CD14-positive monocyte (primary cell): ENCODE data around the gene ASAP3. TPM values are rescaled to one million over a fixed set of nuclear protein-coding genes. Genes with fewer than 3 reads are reported as not detected.

ENCODE experiments used
- DNase-seq, 3 donors: peaks; one replicate each; pipeline ENCODE4 v3.0.0-alpha.2; 2011 to 2022
- H2AFZ ChIP-seq: 2 replicates; pipeline ENCODE4 v1.6.0; 2012; ENCODE audit warnings: mild to moderate bottlenecking, low read depth, low read length, inconsistent platforms; ENCODE audit not compliant: insufficient read depth, poor library complexity, severe bottlenecking
- H3K27ac ChIP-seq, 2 donors: 1 replicate in 1 of 2; 2 replicates in 1 of 2; pipeline ENCODE4 v1.5.1; 2012 to 2013; ENCODE audit warnings: low read length in 2 of 2, control low read depth in 1 of 2, inconsistent platforms in 1 of 2, low read depth in 1 of 2, mild to moderate bottlenecking in 1 of 2
- H3K27me3 ChIP-seq, 2 donors: one replicate each; pipeline versions ENCODE4 v1.6.0 to v1.6.1; 2011 to 2013; ENCODE audit warnings: low read length in 2 of 2; ENCODE audit not compliant: control insufficient read depth in 2 of 2, insufficient read depth in 2 of 2
- H3K36me3 ChIP-seq, 2 donors: replicated peaks in 1 of 2; 1 replicate in 1 of 2; 2 replicates in 1 of 2; pipeline versions ENCODE4 v1.5.1 to v1.6.1; 2012 to 2013; ENCODE audit warnings: low read length in 2 of 2, control low read depth in 1 of 2, inconsistent platforms in 1 of 2, mild to moderate bottlenecking in 1 of 2; ENCODE audit not compliant: insufficient read depth in 2 of 2, control insufficient read depth in 1 of 2
- H3K4me1 ChIP-seq, 2 donors: 1 replicate in 1 of 2; 2 replicates in 1 of 2; pipeline versions ENCODE4 v1.5.1 to v1.6.1; 2012 to 2013; ENCODE audit warnings: low read length in 2 of 2, control low read depth in 1 of 2, inconsistent platforms in 1 of 2, mild to moderate bottlenecking in 1 of 2, moderate library complexity in 1 of 2; ENCODE audit not compliant: insufficient read depth in 2 of 2, control insufficient read depth in 1 of 2
- H3K4me2 ChIP-seq: replicated peaks from 2 replicates; pipeline ENCODE3; 2012; ENCODE audit warnings: low read length, moderate library complexity, mild to moderate bottlenecking; ENCODE audit not compliant: poor library complexity, severe bottlenecking; ENCODE audit errors: extremely low read depth
- H3K4me3 ChIP-seq, 3 experiments: fragments of 200-600 bp in 1 of 3; sonication (generic) in 1 of 3; replicated peaks in 1 of 3; 1 replicate in 2 of 3; 2 replicates in 1 of 3; pipeline ENCODE4 v1.5.1; 2011 to 2013; ENCODE audit warnings: low read length in 3 of 3, mild to moderate bottlenecking in 3 of 3, control low read depth in 2 of 3, low read depth in 2 of 3, inconsistent platforms in 1 of 3, moderate library complexity in 1 of 3
- H3K79me2 ChIP-seq: 2 replicates; pipeline ENCODE4 v1.6.0; 2012; ENCODE audit warnings: mild to moderate bottlenecking, control low read depth, inconsistent platforms, low read length, moderate library complexity; ENCODE audit not compliant: insufficient read depth
- H3K9ac ChIP-seq: 2 replicates; pipeline ENCODE4 v1.6.0; 2017; ENCODE audit warnings: low read length, mild to moderate bottlenecking; ENCODE audit not compliant: insufficient read depth, poor library complexity, severe bottlenecking
- H3K9me3 ChIP-seq, 2 donors: replicated peaks in 1 of 2; 1 replicate in 1 of 2; 2 replicates in 1 of 2; pipeline versions ENCODE4 v1.5.1 to v1.6.1; 2012 to 2013; ENCODE audit warnings: low read length in 2 of 2, control low read depth in 1 of 2; ENCODE audit not compliant: control insufficient read depth in 1 of 2, insufficient read depth in 1 of 2
- H4K20me1 ChIP-seq: 2 replicates; pipeline ENCODE4 v1.6.0; 2012; ENCODE audit warnings: mild to moderate bottlenecking, low read length, control low read depth, moderate library complexity; ENCODE audit not compliant: insufficient read depth
- H3K27ac Mint-ChIP-seq, 7 donors: one replicate each; pipeline ENCODE4 v1.8.0; 2020; ENCODE audit warnings: mild to moderate bottlenecking in 7 of 7, mixed read lengths in 7 of 7, moderate library complexity in 6 of 7, inconsistent platforms in 2 of 7
- H3K27me3 Mint-ChIP-seq, 3 donors: one replicate each; pipeline ENCODE4 v1.8.0; 2021 to 2022; ENCODE audit warnings: low read depth in 3 of 3, mild to moderate bottlenecking in 3 of 3, mixed read lengths in 3 of 3, moderate library complexity in 3 of 3, inconsistent platforms in 1 of 3
- H3K36me3 Mint-ChIP-seq, 2 donors: one replicate each; pipeline ENCODE4 v1.8.0; 2020; ENCODE audit warnings: mixed read lengths in 2 of 2, inconsistent platforms in 1 of 2, mild to moderate bottlenecking in 1 of 2
- H3K4me1 Mint-ChIP-seq: one replicate; pipeline ENCODE4 v1.8.0; 2020; ENCODE audit warnings: mild to moderate bottlenecking, mixed read lengths
- H3K4me3 Mint-ChIP-seq, 2 donors: one replicate each; pipeline ENCODE4 v1.8.0; 2020; ENCODE audit warnings: mild to moderate bottlenecking in 2 of 2, mixed read lengths in 2 of 2, moderate library complexity in 1 of 2
- H3K9me3 Mint-ChIP-seq, 7 donors: one replicate each; pipeline ENCODE4 v1.8.0; 2020 to 2022; ENCODE audit warnings: mixed read lengths in 7 of 7, mild to moderate bottlenecking in 6 of 7, moderate library complexity in 6 of 7, inconsistent platforms in 2 of 7
- WGBS: methylation state at CpG from one replicate; pipeline ENCODE4 v1.1.5; 2013; ENCODE audit warnings: missing lambda C conversion rate; ENCODE audit not compliant: insufficient coverage; 5-methylcytosine and 5-hydroxymethylcytosine counted together
- intact Hi-C, 2 donors: fragments of 100-400 bp; cut with micrococcal nuclease; formaldehyde crosslinking; loops; one replicate each; pipeline versions ENCODE4 v1.15.0 to v1.15.1; 2023
- polyA plus RNA-seq, 3 donors: library from polyadenylated mRNA; depleted of rRNA in 1 of 3; unstranded in 2 of 3; stranded (reverse) in 1 of 3; fragments of 300-500 nt in 2 of 3; fragments of >200 nt in 1 of 3; fragmentation: Illumina TruSeq in 2 of 3; gene quantifications; 1 replicate in 2 of 3; 2 replicates in 1 of 3; pipeline ENCODE4 v1.2.3, GENCODE V29; 2012 to 2021
- TF ChIP-seq, protein P1 (sequence below): fragments of 200-600 bp; IDR thresholded peaks from one replicate; pipeline ENCODE4 v1.8.0; 2022; ENCODE audit warnings: antibody characterized with exemption, mild to moderate bottlenecking

ASAP3 gene
- polyA plus RNA-seq, 3 donors, result 0.27 to 1.1 TPM; not detected in 1

DNA sequence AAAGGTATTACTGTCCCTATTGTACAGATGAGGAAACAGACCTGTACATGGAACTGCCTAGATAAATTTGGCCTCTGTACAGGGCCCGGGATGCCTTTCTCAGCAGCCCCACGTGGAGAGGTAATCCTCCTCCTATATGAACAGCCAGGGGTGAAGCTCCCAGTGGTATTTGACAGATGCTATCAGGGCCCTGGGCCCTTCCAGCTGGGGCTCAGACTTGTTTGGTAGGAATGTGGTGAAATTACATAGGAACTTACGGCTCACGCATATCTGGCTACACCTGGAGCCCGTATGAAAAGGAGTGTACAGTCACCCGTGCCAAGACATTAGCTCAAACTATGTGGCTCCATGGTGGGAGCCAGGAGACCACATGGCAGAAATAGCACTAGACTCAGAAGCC is 34.7 kb downstream of the ASAP3 start:
- Mint-ChIP-seq H3K4me1 (peaks cover 1% of the 10 kb centered on the region), H3K36me3 (no peaks in the 10 kb centered on the region), H3K9me3 (no peaks in the 10 kb centered on the region), H3K27ac (no peak overlapping the region), H3K27me3 (peaks cover 3 to 10% (median 5%) of the 10 kb centered on the region in 3 donors), H3K4me3 (no peak overlapping the region)
- no peaks in the 10 kb centered on the region for H3K4me1 ChIP-seq
- H3K9me3 ChIP-seq, result no peaks in the 10 kb centered on the region
- no peak for DNase-seq
- no peaks in the 10 kb centered on the region for H3K36me3 ChIP-seq
- intact Hi-C loops, result no loop called here
- WGBS, result 97% methylated on average over 4 of the region's 6 CpGs
- H3K27me3 ChIP-seq, result no peaks in the 10 kb centered on the region
- no peak overlapping the region for H3K9ac ChIP-seq
- H3K27ac ChIP-seq, result no peak overlapping the region
- H3K79me2 ChIP-seq, result no peaks in the 10 kb centered on the region
- no peak overlapping the region for H3K4me3 ChIP-seq
- H4K20me1 ChIP-seq, result no peaks in the 10 kb centered on the region
- TF ChIP-seq, protein P1, sequence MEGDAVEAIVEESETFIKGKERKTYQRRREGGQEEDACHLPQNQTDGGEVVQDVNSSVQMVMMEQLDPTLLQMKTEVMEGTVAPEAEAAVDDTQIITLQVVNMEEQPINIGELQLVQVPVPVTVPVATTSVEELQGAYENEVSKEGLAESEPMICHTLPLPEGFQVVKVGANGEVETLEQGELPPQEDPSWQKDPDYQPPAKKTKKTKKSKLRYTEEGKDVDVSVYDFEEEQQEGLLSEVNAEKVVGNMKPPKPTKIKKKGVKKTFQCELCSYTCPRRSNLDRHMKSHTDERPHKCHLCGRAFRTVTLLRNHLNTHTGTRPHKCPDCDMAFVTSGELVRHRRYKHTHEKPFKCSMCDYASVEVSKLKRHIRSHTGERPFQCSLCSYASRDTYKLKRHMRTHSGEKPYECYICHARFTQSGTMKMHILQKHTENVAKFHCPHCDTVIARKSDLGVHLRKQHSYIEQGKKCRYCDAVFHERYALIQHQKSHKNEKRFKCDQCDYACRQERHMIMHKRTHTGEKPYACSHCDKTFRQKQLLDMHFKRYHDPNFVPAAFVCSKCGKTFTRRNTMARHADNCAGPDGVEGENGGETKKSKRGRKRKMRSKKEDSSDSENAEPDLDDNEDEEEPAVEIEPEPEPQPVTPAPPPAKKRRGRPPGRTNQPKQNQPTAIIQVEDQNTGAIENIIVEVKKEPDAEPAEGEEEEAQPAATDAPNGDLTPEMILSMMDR, result no peak
- H2AFZ ChIP-seq, result no peak overlapping the region
- no peak overlapping the region for H3K4me2 ChIP-seq

GRCh38 chr1:23448846-23449245 is 35.1 kb downstream of the ASAP3 start:
- Mint-ChIP-seq H3K36me3 (no peaks in the 10 kb centered on the region), H3K4me1 (peaks cover 6% of the 10 kb centered on the region), H3K27me3 (peaks cover 3 to 10% (median 5%) of the 10 kb centered on the region in 3 donors), H3K4me3 (no peak overlapping the region), H3K9me3 (no peaks in the 10 kb centered on the region), H3K27ac (no peak overlapping the region)
- Histone ChIP-seq H3K4me2 (no peak overlapping the region), H3K27ac (no peak overlapping the region), H3K9me3 (no peaks in the 10 kb centered on the region), H3K79me2 (no peaks in the 10 kb centered on the region), H3K4me3 (no peak overlapping the region), H4K20me1 (no peaks in the 10 kb centered on the region), H3K4me1 (no peaks in the 10 kb centered on the region), H3K36me3 (no peaks in the 10 kb centered on the region), H3K9ac (no peak overlapping the region), H2AFZ (no peak overlapping the region), H3K27me3 (no peaks in the 10 kb centered on the region)
- intact Hi-C loops, result no loop called here
- DNase-seq, result no peak
- no CpG with 5 or more reads among the region's 1 CpG for WGBS
- TF ChIP-seq, protein P1, result no peak
